Measurements from ENCODE around the gene PTGDS. TPM values are rescaled to one million over a fixed set of nuclear protein-coding genes. Genes with fewer than 3 reads are reported as not detected.

PTGDS gene
- total and polyA plus RNA-seq, 2 donors (not counting 1 experiment from before 2014, with no cell fraction given): 0.13 TPM; not detected in 1

DNA sequence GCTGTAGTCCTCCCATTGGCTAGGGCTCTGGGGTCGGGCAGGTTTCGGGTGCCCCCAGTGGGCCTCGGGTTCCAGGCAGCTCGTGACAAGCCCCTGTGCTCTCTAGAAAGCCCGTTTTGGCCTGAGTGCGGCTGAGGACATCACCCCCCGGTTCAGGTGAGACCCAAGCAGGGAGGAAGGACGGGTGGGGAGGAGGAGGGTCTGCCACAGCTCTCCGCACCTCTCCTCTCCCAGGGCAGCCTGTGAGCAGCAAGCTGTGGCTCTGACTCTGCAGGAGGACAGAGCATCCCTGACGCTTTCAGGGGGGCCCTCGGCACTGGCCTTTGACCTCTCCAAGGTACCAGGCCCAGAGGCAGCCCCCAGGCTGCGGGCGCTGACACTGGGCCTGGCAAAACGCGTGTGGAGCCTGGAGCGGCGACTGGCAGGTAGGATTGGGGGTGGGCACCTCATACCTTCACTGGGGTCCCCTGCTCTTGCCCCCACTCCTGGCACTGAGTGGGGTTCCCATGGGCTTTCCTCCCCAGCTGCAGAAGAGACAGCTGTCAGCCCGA, 15.6 kb downstream of the PTGDS start:
- Mint-ChIP-seq H3K4me1 (peaks cover 33% of the 10 kb centered on the region), H3K9me3 (ENCODE audit: insufficient read depth) (no peaks in the 10 kb centered on the region), H3K4me3 (peak overlapping the region; percentile 91), H3K27ac (peak overlapping the region; percentile 91), H3K27me3 (peaks cover 4% of the 10 kb centered on the region)
- H3K79me2 ChIP-seq (ENCODE audit: control insufficient read depth, insufficient read depth, low read length): peaks cover 10% of the 10 kb centered on the region
- peaks cover 17% of the 10 kb centered on the region for H4K20me1 ChIP-seq (ENCODE audit: control insufficient read depth, insufficient read depth, low read length, poor library complexity, severe bottlenecking)
- ChIA-PET CTCF (interaction anchor here (0.7 to 2.4 kb wide), 9 partner anchors 8 to 151 kb away, joined by 3 to 20 read pairs (median 5); partner anchors contain the start of genes ABCA2, AJM1, FBXW5 and FUT7), POLR2A (interaction anchor here (0.7 to 1.7 kb wide), 8 partner anchors 8 to 248 kb away, joined by 3 to 19 read pairs (median 4); partner anchors contain the start of genes ABCA2, AJM1, FUT7 and TUBB4B)
- H3K9ac ChIP-seq (ENCODE audit: low read length): peak overlapping the region; percentile 82
- peaks cover 34 to 45% of the 10 kb centered on the region in 2 donors for H3K4me1 ChIP-seq (ENCODE audit: control insufficient read depth in 2 of 2, insufficient read depth in 2 of 2, low read length in 2 of 2)
- H3K27ac ChIP-seq (ENCODE audit: low read length in 2 of 2): peak overlapping the region; percentile 76 to 97
- 51% methylated on average over 17 of the region's 18 CpGs for WGBS (ENCODE audit: insufficient coverage)
- peak overlapping the region; percentile 32 to 71 (median 66) for H3K4me3 ChIP-seq (ENCODE audit: control extremely low read depth in 1 of 5, extremely low read depth in 1 of 5, insufficient read depth in 1 of 5, low read depth in 2 of 5, low read length in 4 of 5)
- peaks cover 0 to 10% (median 0%) of the 10 kb centered on the region in 3 donors for H3K9me3 ChIP-seq (ENCODE audit: control extremely low read depth in 1 of 3, control insufficient read depth in 2 of 3, insufficient read depth in 1 of 3, low read length in 2 of 3)
- no peak for DNase-seq
- intact Hi-C loops (cut with micrococcal nuclease): loop anchor here (1.0 to 5.0 kb wide), 7 partner anchors 7 to 511 kb away; partner anchors contain the start of genes ABCA2, FBXW5, PHPT1 and SEC16A
- peaks cover 0 to 4% (median 0%) of the 10 kb centered on the region in 4 experiments for H3K27me3 ChIP-seq (replicated peaks in 1 of 4; ENCODE audit: control extremely low read depth in 1 of 4, control insufficient read depth in 3 of 4, insufficient read depth in 4 of 4, low read length in 3 of 4)
- H2AFZ ChIP-seq (ENCODE audit: insufficient read depth, low read depth, low read length, poor library complexity, severe bottlenecking): peak overlapping the region; percentile 85
- H3K4me2 ChIP-seq (replicated peaks; ENCODE audit: low read depth, low read length, poor library complexity, severe bottlenecking): peak overlapping the region; percentile 99
- peaks cover 0 to 6% of the 10 kb centered on the region in 2 experiments for H3K36me3 ChIP-seq (replicated peaks in 1 of 2; ENCODE audit: control extremely low read depth in 1 of 2, control insufficient read depth in 1 of 2, extremely low read depth in 1 of 2, insufficient read depth in 2 of 2, low read length in 1 of 2)
- no peak for ATAC-seq (ENCODE audit: low read depth)
- TF ChIP-seq EZH2 (IDR thresholded peaks at IDR 0.05; ENCODE audit: borderline replicate concordance, insufficient read depth, low read depth, low read length, poor library complexity, severe bottlenecking) (no peak), CTCF (IDR thresholded peaks at IDR 0.05) (no peak)

Data from B cell (primary cell).